SU-DHL-6 (cell line): ENCODE measurements around the gene ZNF414.

Source experiments
- EZH2phosphoT487 ChIP-seq: fragments of 200-600 bp; sonication (generic), shearing (Covaris generic); conservative IDR thresholded peaks from 2 replicates; pipeline ENCODE4 v1.6.1; 2018; ENCODE audit warnings: mild to moderate bottlenecking, antibody characterized with exemption, low read length, moderate library complexity, mixed read lengths
- TF ChIP-seq, protein P1 (sequence below): fragments of 200-600 bp; sonication (generic); IDR thresholded peaks from one replicate; pipeline ENCODE4 v1.5.1; 2017; ENCODE audit warnings: antibody characterized with exemption, mild to moderate bottlenecking, low read length, moderate library complexity; ENCODE audit not compliant: insufficient read depth, poor library complexity, severe bottlenecking

DNA sequence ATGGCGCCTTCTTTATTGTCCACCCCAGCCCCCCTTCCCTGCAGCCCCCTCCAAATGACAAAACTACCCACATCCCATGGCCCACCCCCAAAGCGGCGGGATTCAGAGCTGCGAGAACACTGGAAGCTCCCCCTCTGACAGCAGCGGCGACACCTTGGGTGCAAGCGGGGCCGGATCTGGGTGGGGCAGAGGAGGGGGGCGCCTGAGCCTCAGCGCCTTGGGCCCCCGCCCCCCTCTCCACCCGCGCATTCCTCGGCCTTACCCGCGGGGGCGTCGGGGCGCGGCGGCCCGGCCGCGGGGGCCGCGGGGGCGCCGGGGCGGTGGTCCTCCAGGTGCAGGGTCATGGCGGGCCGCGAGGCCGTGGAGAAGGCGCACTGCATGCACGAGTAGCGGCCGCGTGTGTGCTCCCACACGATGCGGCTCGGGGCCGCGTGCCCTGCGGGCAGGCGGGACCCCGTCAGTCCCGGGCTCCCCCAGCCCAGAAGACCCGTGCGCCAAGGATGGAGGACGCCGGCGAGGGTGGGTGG lies 3.3 kb downstream of the ZNF414 start:
- TF ChIP-seq, protein P1, sequence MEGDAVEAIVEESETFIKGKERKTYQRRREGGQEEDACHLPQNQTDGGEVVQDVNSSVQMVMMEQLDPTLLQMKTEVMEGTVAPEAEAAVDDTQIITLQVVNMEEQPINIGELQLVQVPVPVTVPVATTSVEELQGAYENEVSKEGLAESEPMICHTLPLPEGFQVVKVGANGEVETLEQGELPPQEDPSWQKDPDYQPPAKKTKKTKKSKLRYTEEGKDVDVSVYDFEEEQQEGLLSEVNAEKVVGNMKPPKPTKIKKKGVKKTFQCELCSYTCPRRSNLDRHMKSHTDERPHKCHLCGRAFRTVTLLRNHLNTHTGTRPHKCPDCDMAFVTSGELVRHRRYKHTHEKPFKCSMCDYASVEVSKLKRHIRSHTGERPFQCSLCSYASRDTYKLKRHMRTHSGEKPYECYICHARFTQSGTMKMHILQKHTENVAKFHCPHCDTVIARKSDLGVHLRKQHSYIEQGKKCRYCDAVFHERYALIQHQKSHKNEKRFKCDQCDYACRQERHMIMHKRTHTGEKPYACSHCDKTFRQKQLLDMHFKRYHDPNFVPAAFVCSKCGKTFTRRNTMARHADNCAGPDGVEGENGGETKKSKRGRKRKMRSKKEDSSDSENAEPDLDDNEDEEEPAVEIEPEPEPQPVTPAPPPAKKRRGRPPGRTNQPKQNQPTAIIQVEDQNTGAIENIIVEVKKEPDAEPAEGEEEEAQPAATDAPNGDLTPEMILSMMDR, result no peak
- TF ChIP-seq EZH2phosphoT487, result no peak
